ENCODE measurements around the gene CAMSAP1.

The CAMSAP1 gene

GRCh38 chr9:135937521-135938489 is 30.5 kb upstream of the CAMSAP1 start:
- no peak for DNase-seq

- no peak for DNase-seq
Observed at GRCh38 chr9:135933114-135933513, 25.8 kb upstream of the CAMSAP1 start.

- no peak for DNase-seq
Observed at GRCh38 chr9:135932656-135933055, 25.3 kb upstream of the CAMSAP1 start.

- no peak for DNase-seq
Observed at GRCh38 chr9:135931349-135931820, 24.0 kb upstream of the CAMSAP1 start.

GRCh38 chr9:135930446-135931345 is 23.4 kb upstream of the CAMSAP1 start:
- no peak for DNase-seq

GRCh38 chr9:135929656-135930445 is 22.5 kb upstream of the CAMSAP1 start:
- no peak for DNase-seq

GRCh38 chr9:135928731-135929655 is 21.6 kb upstream of the CAMSAP1 start:
- no peak for DNase-seq

GRCh38 chr9:135928074-135928730 is 20.9 kb upstream of the CAMSAP1 start:
- DNase-seq, result no peak

- no peak for DNase-seq
Observed at GRCh38 chr9:135927195-135928013, 20.1 kb upstream of the CAMSAP1 start.

GRCh38 chr9:135926402-135927194 is 19.3 kb upstream of the CAMSAP1 start:
- DNase-seq, result no peak

GRCh38 chr9:135925496-135926133 is 18.3 kb upstream of the CAMSAP1 start:
- no peak for DNase-seq

GRCh38 chr9:135924628-135925338 is 17.4 kb upstream of the CAMSAP1 start:
- DNase-seq, result no peak

- no peak for DNase-seq
Observed at GRCh38 chr9:135923508-135923907, 16.2 kb upstream of the CAMSAP1 start.

- no peak for DNase-seq
Observed at GRCh38 chr9:135921749-135922310, 14.5 kb upstream of the CAMSAP1 start.

- no peak for DNase-seq
Observed at GRCh38 chr9:135920973-135921585, 13.7 kb upstream of the CAMSAP1 start.

GRCh38 chr9:135920256-135920930 is 13.0 kb upstream of the CAMSAP1 start:
- no peak for DNase-seq

All from NCI-H1105 treated with DMSO at 0.1 percent for 48 hours (cell line).